Neutrophil (primary cell): ENCODE data around the gene DHCR24.

ENCODE experiments used
- H3K27ac ChIP-seq: fragments of 200-600 bp; sonication (generic); 2 replicates; pipeline ENCODE4 v1.5.1; 2016; ENCODE audit warnings: mild to moderate bottlenecking, moderate library complexity
- H3K27me3 ChIP-seq: fragments of 200-600 bp; sonication (generic); 2 replicates; pipeline ENCODE4 v1.6.0; 2016; ENCODE audit warnings: mild to moderate bottlenecking
- H3K36me3 ChIP-seq: fragments of 200-600 bp; sonication (generic); 2 replicates; pipeline ENCODE4 v1.5.1; 2017
- H3K4me1 ChIP-seq, 2 experiments: fragments of 200-600 bp in 1 of 2; sonication (generic) in 1 of 2; 1 replicate in 1 of 2; 2 replicates in 1 of 2; pipeline versions ENCODE4 v1.5.1 to v1.6.1; 2013 to 2016; ENCODE audit warnings: low read depth in 1 of 2, low read length in 1 of 2, mild to moderate bottlenecking in 1 of 2, moderate library complexity in 1 of 2; ENCODE audit not compliant: control insufficient read depth in 1 of 2, insufficient read depth in 1 of 2
- H3K4me3 ChIP-seq, 2 experiments: fragments of 200-600 bp in 1 of 2; sonication (generic) in 1 of 2; 1 replicate in 1 of 2; 2 replicates in 1 of 2; pipeline ENCODE4 v1.5.1; 2013 to 2016; ENCODE audit warnings: low read depth in 1 of 2, low read length in 1 of 2, mild to moderate bottlenecking in 1 of 2, moderate library complexity in 1 of 2
- H3K9me3 ChIP-seq: fragments of 200-600 bp; sonication (generic); 2 replicates; pipeline ENCODE4 v1.5.1; 2016
- CTCF ChIP-seq: fragments of 200-600 bp; sonication (generic); IDR thresholded peaks from 2 replicates; pipeline ENCODE4 v1.5.1; 2016; ENCODE audit warnings: antibody characterized with exemption

DHCR24 gene

GRCh38 chr1:54807756-54808155 lies 79.2 kb downstream of the DHCR24 start:
- no peak overlapping the region for H3K4me3 ChIP-seq
- H3K27me3 ChIP-seq, result no peaks in the 10 kb centered on the region
- no peaks in the 10 kb centered on the region for H3K4me1 ChIP-seq
- no peaks in the 10 kb centered on the region for H3K36me3 ChIP-seq
- no peak for TF ChIP-seq CTCF
- no peaks in the 10 kb centered on the region for H3K9me3 ChIP-seq
- no peak overlapping the region for H3K27ac ChIP-seq

GRCh38 chr1:54806931-54807611 lies 79.9 kb downstream of the DHCR24 start:
- TF ChIP-seq CTCF, result no peak
- H3K27me3 ChIP-seq, result no peaks in the 10 kb centered on the region
- no peak overlapping the region for H3K27ac ChIP-seq
- no peaks in the 10 kb centered on the region for H3K36me3 ChIP-seq
- H3K9me3 ChIP-seq, result no peaks in the 10 kb centered on the region
- peaks cover under 1% of the 10 kb centered on the region in 2 experiments for H3K4me1 ChIP-seq
- H3K4me3 ChIP-seq, result no peak overlapping the region

DNA sequence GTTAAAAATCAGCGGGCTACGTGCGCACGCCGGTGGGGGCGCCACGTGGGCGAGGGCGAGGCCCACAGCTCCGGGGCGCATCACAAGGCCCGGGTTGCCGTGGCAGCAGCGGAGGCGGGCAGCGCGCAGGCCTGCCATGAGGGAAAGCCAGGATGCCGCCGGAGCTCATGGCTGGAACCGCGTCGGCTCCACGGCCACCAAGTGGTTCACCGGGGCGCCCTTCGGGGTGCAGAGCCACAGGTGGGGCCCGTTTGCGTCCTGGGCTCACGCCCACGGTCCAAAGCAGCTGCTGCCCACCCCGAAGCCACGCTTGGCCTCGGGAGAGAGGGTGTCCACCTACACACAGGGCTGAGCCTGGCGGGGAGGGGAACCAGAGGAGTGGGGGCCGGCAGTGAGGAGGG lies 81.0 kb downstream of the DHCR24 start:
- TF ChIP-seq CTCF, result no peak
- H3K36me3 ChIP-seq, result no peaks in the 10 kb centered on the region
- H3K9me3 ChIP-seq, result no peaks in the 10 kb centered on the region
- H3K27me3 ChIP-seq, result no peaks in the 10 kb centered on the region
- peaks cover 8 to 9% of the 10 kb centered on the region in 2 experiments for H3K4me1 ChIP-seq
- H3K27ac ChIP-seq, result no peak overlapping the region
- H3K4me3 ChIP-seq, result no peak overlapping the region

GRCh38 chr1:54805466-54805865 lies 81.5 kb downstream of the DHCR24 start:
- no peak for TF ChIP-seq CTCF
- peaks cover 12% of the 10 kb centered on the region in 2 experiments for H3K4me1 ChIP-seq
- no peaks in the 10 kb centered on the region for H3K9me3 ChIP-seq
- peaks cover under 1% of the 10 kb centered on the region for H3K27me3 ChIP-seq
- H3K36me3 ChIP-seq, result no peaks in the 10 kb centered on the region
- no peak overlapping the region for H3K27ac ChIP-seq
- no peak overlapping the region for H3K4me3 ChIP-seq

GRCh38 chr1:54804471-54805132 lies 82.4 kb downstream of the DHCR24 start:
- peaks cover 20 to 21% of the 10 kb centered on the region in 2 experiments for H3K4me1 ChIP-seq
- H3K27ac ChIP-seq, result no peak overlapping the region

More at GRCh38 chr1:54804471-54805132, 82.4 kb downstream of the DHCR24 start:
- Histone ChIP-seq H3K27me3 (peaks cover 9% of the 10 kb centered on the region), H3K36me3 (no peaks in the 10 kb centered on the region), H3K4me3 (no peak overlapping the region), H3K9me3 (no peaks in the 10 kb centered on the region)
- TF ChIP-seq CTCF, result no peak
